ENCODE results near the gene GPR50.
A peak's percentile ranks its signal among the peaks of the same experiment; 100 is the strongest.

GPR50 gene

DNA sequence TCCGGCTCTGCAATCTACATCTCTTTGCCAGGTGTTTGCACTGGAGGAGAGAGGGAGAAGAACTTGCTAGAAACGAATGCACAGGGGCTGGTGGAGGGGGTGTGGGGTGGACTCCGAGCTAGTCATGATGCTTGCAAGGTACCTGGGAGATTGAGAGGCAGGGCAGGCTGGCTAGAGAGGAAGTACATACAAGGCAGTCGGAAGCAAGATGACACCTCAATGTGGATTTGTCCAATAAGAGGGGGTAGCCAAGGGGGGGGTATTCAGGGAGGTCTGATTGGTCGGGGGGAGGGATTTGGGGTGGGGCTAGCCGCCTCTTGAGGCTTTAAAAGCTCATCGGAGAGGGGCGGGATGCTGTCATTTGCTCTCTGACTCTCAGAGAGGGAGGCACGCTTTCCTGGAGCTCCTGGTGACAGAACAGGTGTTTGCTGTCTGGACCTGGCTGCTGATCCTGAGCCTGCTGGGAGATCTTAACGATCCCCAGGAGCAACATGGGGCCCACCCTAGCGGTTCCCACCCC lies at the start of gene GPR50:
Gene GPR50, plus strand, starts transcription at position 354 of the 520 bp plus-strand sequence. Its CDS starts 138 bp downstream, at position 492.
- DNase-seq, result peak; percentile 66

- DNase-seq, result no peak
These were observed 43.9 kb upstream of the GPR50 start for GRCh38 chrX:151132531-151132930.

GRCh38 chrX:151151665-151152267 lies 24.6 kb upstream of the GPR50 start:
- DNase-seq, result peak; percentile 55

DNA sequence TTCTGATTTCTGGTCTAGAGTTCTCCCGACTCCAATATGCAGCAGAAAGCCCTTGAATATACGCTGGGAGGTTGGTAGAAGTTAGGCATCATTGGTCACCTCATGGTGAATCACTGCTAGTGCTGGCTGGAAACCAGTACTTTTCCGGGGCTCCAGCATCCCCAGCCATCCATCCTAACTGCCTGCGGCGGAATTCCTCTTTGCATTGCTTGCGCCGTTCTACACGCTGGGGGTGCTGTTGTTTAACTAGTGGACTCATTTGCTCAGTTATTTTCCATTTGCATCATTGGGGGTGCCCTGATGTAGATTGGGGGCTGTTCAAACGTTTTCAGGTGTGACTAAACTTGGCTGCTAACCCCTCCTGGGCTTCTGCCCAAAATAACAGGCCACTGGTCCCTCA lies 23.3 kb upstream of the GPR50 start:
- no peak for DNase-seq

GRCh38 chrX:151153667-151154066 lies 22.7 kb upstream of the GPR50 start:
- DNase-seq, result no peak

- DNase-seq, result no peak
These were observed 21.1 kb upstream of the GPR50 start for GRCh38 chrX:151155234-151155633.

DNA sequence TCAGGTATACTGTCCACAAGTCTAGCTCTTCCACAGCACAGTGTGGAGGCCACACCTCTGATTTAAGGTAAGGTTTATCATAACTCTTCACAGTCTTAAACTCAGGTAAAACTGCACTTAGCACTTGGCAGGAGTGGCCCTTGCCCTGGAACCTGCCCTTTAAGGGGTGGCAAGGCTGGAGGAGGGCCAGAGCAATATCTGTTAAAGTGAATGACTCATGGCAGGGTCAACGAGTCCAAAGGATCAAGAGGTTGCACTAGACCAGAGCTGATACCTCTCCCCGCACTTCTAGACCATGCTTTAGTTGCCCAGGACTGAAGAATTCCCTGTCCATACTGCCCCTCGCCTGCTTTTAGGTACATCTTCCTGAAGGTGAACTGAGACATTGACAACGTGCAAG lies 14.7 kb upstream of the GPR50 start:
- DNase-seq, result no peak

DNA sequence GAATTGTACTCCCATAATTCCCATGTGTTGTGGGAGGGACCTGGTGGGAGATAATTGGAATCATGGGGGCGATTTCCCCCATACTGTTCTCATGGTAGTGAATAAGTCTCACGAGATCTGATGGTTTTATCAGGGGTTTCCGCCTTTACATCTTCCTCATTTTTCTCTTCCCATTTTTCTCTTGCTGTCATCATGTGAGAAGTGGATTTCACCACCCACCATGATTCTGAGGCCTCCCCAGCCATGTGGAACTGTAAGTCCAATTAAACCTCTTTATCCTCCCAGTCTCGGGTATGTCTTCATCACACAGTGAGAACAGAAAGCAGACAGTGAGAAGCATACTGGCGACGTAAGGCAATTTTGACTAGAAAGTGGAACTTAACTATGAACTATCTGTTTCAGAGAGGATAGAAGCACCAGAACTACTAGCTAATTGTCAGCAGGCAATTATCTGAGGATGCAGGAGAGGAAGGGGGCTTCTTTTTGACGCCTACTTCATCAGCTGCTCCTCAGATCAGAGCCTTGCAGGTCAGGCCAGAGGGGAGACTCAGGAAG lies 8.5 kb upstream of the GPR50 start:
- DNase-seq, result no peak

DNA sequence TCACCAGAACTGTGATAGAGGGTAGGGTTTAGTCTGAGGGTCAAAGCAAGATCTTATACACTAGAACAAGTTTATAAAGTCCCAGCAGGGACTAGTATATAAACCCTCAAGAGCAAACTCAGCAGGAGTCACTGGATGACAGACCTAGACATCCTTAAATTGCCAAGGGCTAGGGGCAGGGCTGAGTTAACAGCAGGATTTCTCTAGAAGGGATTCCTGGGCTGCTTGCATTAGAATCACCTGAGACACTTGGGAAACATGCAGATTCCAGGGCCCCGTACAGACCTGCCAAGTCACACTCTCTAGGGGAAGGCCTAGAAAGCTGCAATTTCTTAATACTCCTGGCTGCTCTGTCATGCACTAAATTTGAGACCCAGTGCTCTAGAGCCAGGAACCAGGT lies 6.6 kb upstream of the GPR50 start:
- no peak for DNase-seq

DNA sequence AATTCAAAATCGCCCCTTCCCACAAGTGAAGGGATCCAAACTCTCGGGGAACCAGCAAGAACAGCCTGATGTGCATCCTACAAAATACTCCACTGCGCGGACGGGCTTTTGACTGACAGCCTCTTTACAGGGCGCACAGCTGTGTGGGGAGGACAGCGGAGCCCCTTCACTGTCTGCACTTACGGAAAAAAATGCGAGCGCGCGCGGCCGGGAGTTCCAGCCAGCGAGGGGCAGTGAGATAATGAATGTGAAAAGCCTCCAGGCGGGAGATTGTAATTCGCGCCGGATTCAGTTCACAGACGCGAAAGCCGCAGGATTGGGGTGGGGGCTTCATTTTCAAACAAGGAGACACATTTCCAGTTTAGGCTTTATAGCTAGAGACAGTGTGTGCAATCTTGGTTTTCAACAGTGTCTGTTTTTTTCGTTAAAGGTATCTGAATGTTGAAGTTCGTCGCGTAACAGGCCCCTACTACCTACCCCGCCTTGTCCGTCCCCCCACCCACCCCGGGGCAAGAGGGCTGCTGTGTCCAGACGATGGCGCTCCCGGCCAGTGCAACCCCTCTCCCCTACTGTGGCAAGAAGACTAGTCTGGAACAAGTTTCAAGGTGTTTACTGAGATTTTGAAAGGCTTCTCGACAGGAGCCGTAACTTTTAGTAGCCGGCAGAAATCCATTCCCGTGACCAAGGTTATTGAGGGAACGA lies 1.7 kb upstream of the GPR50 start:
- DNase-seq, result no peak

- no peak for DNase-seq
These were observed 911 bp upstream of the GPR50 start for GRCh38 chrX:151175283-151176062.

DNA sequence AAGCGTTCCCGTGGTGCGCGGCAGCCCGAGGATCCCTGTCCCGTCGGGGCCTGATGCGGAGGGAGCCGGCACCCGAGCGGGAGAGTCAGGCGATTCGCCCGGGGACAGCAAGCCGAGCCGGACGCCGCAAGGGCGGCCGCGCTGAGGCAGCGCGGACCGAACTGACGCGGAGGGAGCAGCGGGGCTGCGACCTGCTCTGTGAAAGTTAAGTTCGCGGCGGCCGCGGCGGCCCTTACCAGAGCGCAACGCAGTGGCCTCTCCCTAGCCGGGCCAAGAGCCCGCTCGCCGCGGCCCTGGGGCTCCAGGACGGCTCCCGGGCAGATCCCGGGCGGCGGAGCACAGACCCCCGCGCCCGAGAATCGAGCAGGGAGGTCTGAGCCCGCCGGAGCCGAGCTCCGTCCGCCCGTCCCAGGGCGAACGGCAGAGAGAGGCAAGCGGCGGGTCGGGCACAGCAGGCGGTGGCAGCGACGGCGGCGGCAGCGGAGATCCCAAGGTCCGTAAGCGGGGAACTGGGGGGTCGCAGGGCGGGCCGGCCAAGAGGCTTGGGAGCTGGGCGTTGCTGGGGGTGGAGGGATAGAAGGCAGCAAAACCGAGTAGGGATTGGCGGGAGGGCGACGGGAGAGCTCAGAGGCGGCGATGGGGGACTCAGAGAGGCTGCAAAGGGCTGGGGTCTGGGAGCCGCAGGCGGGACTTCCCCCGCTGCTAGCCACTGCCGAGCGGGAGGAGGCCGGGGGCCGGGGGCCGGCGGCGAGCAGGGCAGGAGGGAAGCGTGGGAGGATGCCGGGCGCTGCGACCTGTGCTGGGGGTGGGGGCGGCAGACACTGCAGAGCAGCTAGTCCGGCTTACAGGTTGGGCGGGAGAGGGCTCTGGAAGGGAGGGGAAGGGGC lies 1.0 kb downstream of the GPR50 start:
- no peak for DNase-seq

- DNase-seq, result no peak
These were observed 2.4 kb downstream of the GPR50 start for GRCh38 chrX:151178746-151179145.

- no peak for DNase-seq
These were observed 4.0 kb downstream of the GPR50 start for GRCh38 chrX:151180400-151180799.

- DNase-seq, result no peak
These were observed 4.7 kb downstream of the GPR50 start for GRCh38 chrX:151181088-151181487.

DNA sequence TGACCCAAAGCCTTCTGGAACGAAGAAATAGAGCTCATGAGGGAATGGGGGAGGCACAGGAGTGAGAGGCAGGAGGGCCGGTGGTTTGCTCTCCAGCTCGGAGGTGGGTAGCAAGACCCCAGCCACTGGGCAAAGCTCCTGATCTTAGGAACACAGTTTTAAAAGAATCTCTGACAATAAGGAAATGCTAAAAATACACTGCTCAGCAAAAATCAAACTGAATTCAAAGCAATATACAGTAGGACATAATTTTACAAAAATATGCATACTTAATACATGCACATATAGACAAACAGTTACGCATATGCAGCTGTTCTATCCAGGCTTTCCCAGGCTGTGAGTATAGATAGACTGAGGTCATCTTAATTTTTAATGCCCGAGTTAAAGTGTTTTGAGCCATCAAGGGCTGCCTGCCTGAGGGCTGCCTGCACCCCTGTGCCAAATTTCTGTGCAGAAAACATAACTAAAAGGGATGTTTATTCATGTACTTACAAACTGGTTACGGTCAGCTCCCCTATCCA lies 6.9 kb downstream of the GPR50 start:
- no peak for DNase-seq

- DNase-seq, result no peak
These were observed 7.7 kb downstream of the GPR50 start for GRCh38 chrX:151183912-151184565.

- DNase-seq, result no peak
These were observed 8.3 kb downstream of the GPR50 start for GRCh38 chrX:151184705-151185104.

DNA sequence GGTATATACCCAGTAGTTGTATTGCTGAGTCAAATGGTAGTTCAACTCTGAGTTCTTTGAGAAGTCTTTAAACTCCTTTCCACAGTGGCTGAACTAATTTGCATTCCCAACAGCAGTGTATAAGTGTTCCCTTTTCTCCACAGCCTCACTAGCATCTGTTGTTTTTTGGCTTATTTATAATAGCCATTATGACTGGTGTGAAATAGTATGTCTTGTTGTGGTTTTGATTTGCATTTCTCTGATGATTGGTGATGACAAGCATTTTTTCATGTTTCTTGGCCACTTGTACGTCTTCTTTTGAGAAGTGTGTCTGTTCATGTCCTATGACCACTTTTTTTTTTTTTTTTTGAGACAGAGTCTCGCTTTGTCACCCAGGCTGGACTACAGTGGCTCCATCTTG lies 30.5 kb downstream of the GPR50 start:
- DNase-seq, result no peak

GRCh38 chrX:151225843-151226242 lies 49.5 kb downstream of the GPR50 start:
- no peak for DNase-seq

DNA sequence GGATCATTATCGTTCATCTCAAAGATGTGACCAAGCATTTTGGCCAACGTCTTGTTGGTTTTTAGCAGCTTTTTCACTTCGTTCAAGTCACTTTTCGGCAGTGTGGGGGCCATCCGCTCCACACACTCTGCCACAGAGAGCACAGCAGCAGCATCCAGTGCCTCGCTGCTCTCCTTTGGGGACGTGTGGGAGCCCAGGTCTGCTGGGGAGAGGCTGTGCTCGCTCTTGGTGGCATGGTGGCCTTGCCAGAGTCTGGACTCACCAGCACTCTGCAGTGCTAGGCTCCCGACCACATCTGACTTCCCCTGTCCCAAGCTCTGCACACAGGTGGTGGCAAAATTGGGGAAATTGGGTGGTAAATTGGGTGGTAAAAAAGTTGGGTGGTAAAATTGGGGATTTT lies 50.6 kb downstream of the GPR50 start:
- DNase-seq, result no peak

GRCh38 chrX:151227627-151228026 lies 51.2 kb downstream of the GPR50 start:
- no peak for DNase-seq
